Upper lobe of left lung (tissue), 6 donors: ENCODE measurements around the gene ITGA1. TPM values are rescaled to one million over a fixed set of nuclear protein-coding genes. Genes with fewer than 3 reads are reported as not detected.

Experiments used
- ATAC-seq, 2 donors: fragments of 200-7000 bp; cut with Tn5 transposase; one replicate each; pipeline ENCODE4 v1.9.1; 2022; ENCODE audit warnings: mild to moderate bottlenecking in 2 of 2, moderate library complexity in 2 of 2; ENCODE audit not compliant: low FRiP score in 2 of 2
- DNase-seq, 2 donors: peaks; one replicate each; pipeline ENCODE4 v3.0.0-alpha.2; 2019 to 2020
- H3K27ac ChIP-seq, 4 donors: fragments of 200-600 bp; sonication (generic); one replicate each; pipeline ENCODE4 v1.5.1; 2016 to 2019
- H3K27me3 ChIP-seq, 4 donors: fragments of 200-600 bp; sonication (generic); one replicate each; pipeline ENCODE4 v1.5.1; 2017 to 2019
- H3K36me3 ChIP-seq, 4 donors: fragments of 200-600 bp; sonication (generic); one replicate each; pipeline ENCODE4 v1.5.1; 2016 to 2019
- H3K4me1 ChIP-seq, 4 donors: fragments of 200-600 bp; sonication (generic); one replicate each; pipeline ENCODE4 v1.5.1; 2018 to 2019
- H3K4me3 ChIP-seq, 4 donors: fragments of 200-600 bp; sonication (generic); one replicate each; pipeline ENCODE4 v1.5.1; 2017 to 2019; ENCODE audit warnings: mild to moderate bottlenecking in 2 of 4, moderate library complexity in 1 of 4
- H3K9me3 ChIP-seq, 4 donors: fragments of 200-600 bp; sonication (generic); one replicate each; pipeline ENCODE4 v1.5.1; 2018 to 2019
- CTCF ChIP-seq, 6 experiments: fragments of 450-650 bp in 4 of 6; fragments of 200-600 bp in 2 of 6; sonication (generic) in 2 of 6; IDR thresholded peaks; one replicate each; pipeline ENCODE4 v1.5.1; 2016 to 2019; ENCODE audit warnings: antibody characterized with exemption in 6 of 6
- EP300 ChIP-seq, 4 donors: sonication (generic); formaldehyde crosslinking; IDR thresholded peaks; one replicate each; pipeline ENCODE4 v1.5.1; 2017; ENCODE audit warnings: antibody characterized with exemption in 4 of 4, control low read depth in 2 of 4
- POLR2A ChIP-seq, 4 donors: fragments of 450-650 bp; IDR thresholded peaks; one replicate each; pipeline ENCODE4 v1.5.1; 2016 to 2017; ENCODE audit warnings: antibody characterized with exemption in 4 of 4, mild to moderate bottlenecking in 2 of 4
- POLR2AphosphoS5 ChIP-seq, 2 donors: sonication (generic); formaldehyde crosslinking; IDR thresholded peaks; one replicate each; pipeline ENCODE4 v1.5.1; 2017; ENCODE audit warnings: antibody characterized with exemption in 2 of 2
- WGBS, 2 donors: methylation state at CpG; one replicate each; pipeline ENCODE4 v1.1.5; 2017 to 2018; 5-methylcytosine and 5-hydroxymethylcytosine counted together
- total RNA-seq, 6 donors: library from RNA; depleted of rRNA in 4 of 6; stranded (reverse); fragments of >200 nt in 4 of 6; gene quantifications; one replicate each; pipeline versions ENCODE4 v1.1.0 to v1.2.1, GENCODE V29; 2016 to 2021
- donor health status: DM: no; HTN: no; CAD: no; lungs with moderate emphysema.
- donor health status: DM: no; HTN: yes; CAD: no; lungs with severe emphysema.

Gene ITGA1
- total RNA-seq, 6 donors from 2014 or later: 19.9 to 134 (median 60.8) TPM

- H3K9me3 ChIP-seq: no peaks in the 10 kb centered on the region
- ATAC-seq: no peak
- no peaks in the 10 kb centered on the region for H3K27me3 ChIP-seq
- DNase-seq: no peak
- peak overlapping the region; percentile 28 to 70 (median 56) for H3K27ac ChIP-seq
- H3K36me3 ChIP-seq: peaks cover 0 to 14% (median 0%) of the 10 kb centered on the region in 4 donors
- H3K4me1 ChIP-seq: peaks cover 6 to 32% (median 15%) of the 10 kb centered on the region in 4 donors
- TF ChIP-seq POLR2AphosphoS5 (IDR thresholded peaks at IDR 0.05) (no peak), POLR2A (IDR thresholded peaks at IDR 0.05) (no peak), EP300 (IDR thresholded peaks at IDR 0.05) (no peak), CTCF (IDR thresholded peaks at IDR 0.05) (no peak)
- 63 to 69% methylated on average over 5 of the region's 5 CpGs for WGBS, 2 donors
- H3K4me3 ChIP-seq: no peak overlapping the region
These were observed 108.1 kb downstream of the ITGA1 start for GRCh38 chr5:52895572-52896413.

GRCh38 chr5:52896534-52897237 lies 109.0 kb downstream of the ITGA1 start:
- Histone ChIP-seq H3K4me1 (peaks cover 6 to 32% (median 15%) of the 10 kb centered on the region in 4 donors), H3K27ac (peak overlapping the region in 3 of 4 donors; percentile 24 to 64 (median 49))
- 80 to 84% methylated on average over 2 of the region's 2 CpGs for WGBS, 2 donors

GRCh38 chr5:52897238-52897614 lies 109.5 kb downstream of the ITGA1 start:
- H3K36me3 ChIP-seq: peaks cover 0 to 27% (median 0%) of the 10 kb centered on the region in 4 donors
- peaks cover 6 to 32% (median 15%) of the 10 kb centered on the region in 4 donors for H3K4me1 ChIP-seq

More at GRCh38 chr5:52896534-52897237, 109.0 kb downstream of the ITGA1 start:
- no peak for TF ChIP-seq POLR2AphosphoS5 (IDR thresholded peaks at IDR 0.05)
- TF ChIP-seq CTCF (IDR thresholded peaks at IDR 0.05): no peak
- TF ChIP-seq EP300 (IDR thresholded peaks at IDR 0.05): no peak
- no peak for TF ChIP-seq POLR2A (IDR thresholded peaks at IDR 0.05)
- ATAC-seq: no peak
- no peak for DNase-seq
- no peak overlapping the region for H3K4me3 ChIP-seq
- no peaks in the 10 kb centered on the region for H3K9me3 ChIP-seq
- no peaks in the 10 kb centered on the region for H3K27me3 ChIP-seq
- peaks cover 0 to 22% (median 0%) of the 10 kb centered on the region in 4 donors for H3K36me3 ChIP-seq

GRCh38 chr5:52898961-52899680 lies 111.4 kb downstream of the ITGA1 start:
- Histone ChIP-seq H3K27me3 (no peaks in the 10 kb centered on the region), H3K4me1 (peaks cover 6 to 18% (median 10%) of the 10 kb centered on the region in 4 donors), H3K36me3 (peaks cover 0 to 42% (median 0%) of the 10 kb centered on the region in 4 donors), H3K9me3 (no peaks in the 10 kb centered on the region), H3K27ac (no peak overlapping the region), H3K4me3 (no peak overlapping the region)
- no peak for TF ChIP-seq POLR2A (IDR thresholded peaks at IDR 0.05)
- no peak for TF ChIP-seq EP300 (IDR thresholded peaks at IDR 0.05)
- TF ChIP-seq CTCF (IDR thresholded peaks at IDR 0.05): no peak
- WGBS, 2 donors: 63 to 70% methylated on average over 5 of the region's 5 CpGs
- ATAC-seq: no peak
- DNase-seq: no peak

More at GRCh38 chr5:52897238-52897614, 109.5 kb downstream of the ITGA1 start:
- Histone ChIP-seq H3K27ac (peak overlapping the region in 1 of 4 donors; percentile 24), H3K27me3 (no peaks in the 10 kb centered on the region), H3K9me3 (no peaks in the 10 kb centered on the region), H3K4me3 (no peak overlapping the region)
- DNase-seq (no peak), ATAC-seq (no peak)
- TF ChIP-seq POLR2A (IDR thresholded peaks at IDR 0.05) (no peak), CTCF (IDR thresholded peaks at IDR 0.05) (no peak), POLR2AphosphoS5 (IDR thresholded peaks at IDR 0.05) (no peak), EP300 (IDR thresholded peaks at IDR 0.05) (no peak)
